Measurements from ENCODE around the gene ELF1.
"Not testable (repeated sequence)": the region's sequence is repeated elsewhere in the genome, so short reads cannot be mapped to it uniquely, and the experiment has no call there.

ELF1 gene

DNA sequence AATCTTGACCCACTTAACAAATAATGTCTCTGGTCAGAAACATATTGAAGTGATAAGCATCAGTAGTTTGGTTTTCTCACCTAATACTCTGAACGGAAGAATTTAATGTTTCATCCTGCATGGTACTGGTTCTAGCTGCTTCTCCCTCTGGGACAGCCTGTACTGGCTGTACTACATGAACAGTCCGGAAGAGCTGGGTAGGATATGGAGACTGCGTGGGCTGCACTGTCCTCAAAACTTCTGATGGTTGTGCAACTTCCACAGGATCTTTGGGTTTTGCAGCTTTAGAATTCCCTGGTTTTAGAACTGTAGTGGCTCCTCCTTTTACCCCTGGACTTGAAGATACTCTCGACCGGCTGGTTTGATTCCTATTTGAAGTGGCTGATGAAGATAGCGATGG, 78.3 kb downstream of the ELF1 start:
- H3K4me3 ChIP-seq (ENCODE audit: low read length) = no peak overlapping the region
- no peak for TF ChIP-seq ZNF274 (IDR thresholded peaks at IDR 0.05; ENCODE audit: low read depth, low read length)

DNA sequence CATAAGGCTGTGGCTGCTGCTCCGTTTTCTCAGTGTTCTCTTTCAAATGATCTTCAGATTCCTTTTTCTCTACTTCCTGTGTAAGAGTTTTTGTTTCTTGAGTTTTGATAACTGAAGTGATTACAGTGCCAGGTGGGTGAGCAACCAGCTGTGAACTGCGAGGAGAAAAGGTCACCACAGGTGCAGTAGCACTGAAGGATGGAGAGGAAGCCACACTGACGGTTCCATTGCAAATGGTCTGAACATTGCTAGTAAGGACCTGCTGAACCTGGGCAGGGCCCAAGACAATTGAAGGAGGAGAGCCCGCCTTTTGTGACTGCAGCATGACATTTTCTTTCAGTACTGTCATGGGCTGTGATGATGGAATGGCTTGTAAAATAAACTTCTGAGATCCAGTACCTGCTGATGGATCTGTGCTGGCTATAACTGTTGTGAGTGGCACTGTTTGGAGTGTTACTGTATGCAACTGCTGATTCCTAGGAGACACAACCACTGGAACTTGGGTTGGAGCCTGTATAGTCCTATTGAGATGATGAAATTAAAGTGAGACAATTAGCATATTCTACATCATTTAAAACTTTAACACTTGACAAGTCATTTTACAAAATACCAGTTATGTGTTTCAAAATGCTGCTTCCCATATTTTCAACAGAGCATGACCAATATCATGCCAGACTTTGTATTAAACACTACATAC, 85.5 kb downstream of the ELF1 start:
- H3K4me3 ChIP-seq (ENCODE audit: low read length) = no peak overlapping the region
- no peak for TF ChIP-seq ZNF274 (IDR thresholded peaks at IDR 0.05; ENCODE audit: low read depth, low read length)

- TF ChIP-seq ZNF274 (IDR thresholded peaks at IDR 0.05; ENCODE audit: low read depth, low read length) = no peak
- no peak overlapping the region for H3K4me3 ChIP-seq (ENCODE audit: low read length)
These were observed 86.9 kb downstream of the ELF1 start for GRCh38 chr13:40932252-40932651.

GRCh38 chr13:40931719-40932118, 87.4 kb downstream of the ELF1 start:
- no peak overlapping the region for H3K4me3 ChIP-seq (ENCODE audit: low read length)
- no peak for TF ChIP-seq ZNF274 (IDR thresholded peaks at IDR 0.05; ENCODE audit: low read depth, low read length)

DNA sequence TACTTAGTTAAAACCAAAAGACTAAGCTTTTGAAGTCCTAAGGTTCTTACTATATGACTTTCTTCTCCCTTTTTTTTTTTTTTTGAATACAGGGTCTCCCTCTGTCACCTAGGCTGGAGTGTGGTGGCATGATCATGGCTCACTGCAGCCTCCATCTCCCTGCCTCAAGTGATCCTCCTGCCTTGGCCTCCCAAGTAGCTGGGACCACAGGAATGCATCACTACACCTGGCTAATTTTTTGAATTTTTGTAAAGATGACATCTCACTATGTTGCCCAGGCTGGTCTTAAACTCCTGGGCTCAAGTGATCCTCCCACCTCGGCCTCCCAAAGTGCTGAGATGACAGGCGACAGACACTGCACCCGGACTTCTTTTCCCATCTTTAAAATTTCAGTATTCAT, 89.2 kb downstream of the ELF1 start:
- not testable (repeated sequence) for H3K4me3 ChIP-seq (ENCODE audit: low read length)

- TF ChIP-seq ZNF274 (IDR thresholded peaks at IDR 0.05; ENCODE audit: low read depth, low read length) = no peak
- no peak overlapping the region for H3K4me3 ChIP-seq (ENCODE audit: low read length)
These were observed 90.1 kb downstream of the ELF1 start for GRCh38 chr13:40928980-40929379.

DNA sequence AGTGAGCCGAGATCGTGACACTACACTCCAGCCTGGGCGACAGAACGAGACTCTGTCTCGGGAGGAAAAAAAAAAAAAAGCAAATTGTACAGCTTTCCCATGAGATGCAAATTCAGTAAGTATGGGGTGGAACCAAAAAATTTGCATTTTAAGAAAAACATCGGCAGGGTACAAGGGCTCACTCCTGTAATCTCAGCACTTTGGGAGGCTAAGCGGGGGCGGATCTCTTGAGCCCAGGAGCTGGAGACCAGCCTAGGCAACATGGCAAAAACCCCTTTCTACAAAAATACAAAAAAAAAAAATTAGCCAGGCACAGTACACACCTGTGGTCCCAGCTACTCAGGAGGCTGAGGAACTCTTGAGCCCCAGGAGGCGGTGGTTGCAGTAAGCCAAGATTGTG, 91.2 kb downstream of the ELF1 start:
- TF ChIP-seq ZNF274 (IDR thresholded peaks at IDR 0.05; ENCODE audit: low read depth, low read length) = no peak
- no peak overlapping the region for H3K4me3 ChIP-seq (ENCODE audit: low read length)

- no peak for TF ChIP-seq ZNF274 (IDR thresholded peaks at IDR 0.05; ENCODE audit: low read depth, low read length)
- H3K4me3 ChIP-seq (ENCODE audit: low read length) = no peak overlapping the region
These were observed 95.2 kb downstream of the ELF1 start for GRCh38 chr13:40923867-40924266.

GRCh38 chr13:40922437-40923040, 96.6 kb downstream of the ELF1 start:
- no peak overlapping the region for H3K4me3 ChIP-seq (ENCODE audit: low read length)
- TF ChIP-seq ZNF274 (IDR thresholded peaks at IDR 0.05; ENCODE audit: low read depth, low read length) = no peak

DNA sequence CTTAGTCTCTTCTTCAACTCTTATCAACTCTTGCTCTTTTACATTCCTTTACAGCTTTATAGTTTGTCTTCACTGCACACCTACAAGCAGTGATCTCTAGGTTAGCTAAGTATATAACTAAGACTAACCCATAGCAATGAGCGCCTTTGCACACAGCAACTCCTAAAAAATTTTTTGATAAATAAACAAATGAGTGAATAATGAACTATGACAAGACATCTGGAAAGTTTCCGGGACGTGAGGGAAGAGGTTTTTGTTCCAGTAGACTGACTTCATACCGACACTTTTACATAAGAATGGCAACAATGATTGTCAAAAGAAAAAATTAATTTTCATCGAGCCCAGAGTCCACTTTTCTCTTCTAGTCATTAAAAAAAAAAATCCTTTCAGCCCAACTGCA, 98.3 kb downstream of the ELF1 start:
- peak overlapping the region; percentile 83 for H3K4me3 ChIP-seq (ENCODE audit: low read length)
- TF ChIP-seq ZNF274 (IDR thresholded peaks at IDR 0.05; ENCODE audit: low read depth, low read length) = no peak

DNA sequence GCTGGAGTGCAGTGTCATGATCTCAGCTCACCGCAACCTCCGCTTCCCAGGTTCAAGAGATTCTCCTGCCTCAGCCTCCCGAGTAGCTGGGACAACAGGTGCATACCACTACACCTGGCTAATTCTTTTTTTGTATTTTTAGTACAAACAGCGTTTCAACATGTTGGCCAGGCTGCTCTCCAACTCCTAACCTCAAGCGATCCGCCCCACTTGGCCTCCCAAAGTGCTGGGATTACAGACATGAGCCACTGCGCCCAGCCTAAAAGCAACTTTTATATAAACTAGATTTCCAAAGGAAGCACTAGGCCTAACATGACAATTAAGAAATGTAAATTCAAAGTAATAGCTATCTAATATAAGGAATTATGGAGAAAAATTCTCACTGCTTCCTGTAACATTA, 99.2 kb downstream of the ELF1 start:
- not testable (repeated sequence) for H3K4me3 ChIP-seq (ENCODE audit: low read length)

- H3K4me3 ChIP-seq (ENCODE audit: low read length) = no peak overlapping the region
- no peak for TF ChIP-seq ZNF274 (IDR thresholded peaks at IDR 0.05; ENCODE audit: low read depth, low read length)
These were observed 102.7 kb downstream of the ELF1 start for GRCh38 chr13:40916207-40916998.

DNA sequence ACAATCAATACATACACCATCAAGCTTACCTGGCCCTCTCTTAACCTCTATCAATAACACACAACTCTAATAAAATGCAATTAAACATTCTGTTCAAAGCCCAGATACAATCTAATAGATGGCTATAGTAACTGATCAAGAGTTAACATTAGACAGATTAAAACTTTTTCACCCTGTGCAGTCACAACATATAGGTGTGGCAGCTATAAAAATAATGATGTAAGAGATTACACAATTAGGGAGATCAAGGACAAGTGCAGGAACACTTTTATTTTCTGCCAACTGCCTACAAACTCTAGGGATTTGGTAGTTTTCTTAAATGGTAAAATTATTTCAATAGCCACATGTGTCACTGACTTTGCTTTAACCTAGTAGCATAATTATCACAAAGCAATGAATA, 104.3 kb downstream of the ELF1 start:
- H3K4me3 ChIP-seq (ENCODE audit: low read length) = not testable (repeated sequence)

GRCh38 chr13:40911341-40911740, 107.8 kb downstream of the ELF1 start:
- no peak for TF ChIP-seq ZNF274 (IDR thresholded peaks at IDR 0.05; ENCODE audit: low read depth, low read length)
- no peak overlapping the region for H3K4me3 ChIP-seq (ENCODE audit: low read length)

DNA sequence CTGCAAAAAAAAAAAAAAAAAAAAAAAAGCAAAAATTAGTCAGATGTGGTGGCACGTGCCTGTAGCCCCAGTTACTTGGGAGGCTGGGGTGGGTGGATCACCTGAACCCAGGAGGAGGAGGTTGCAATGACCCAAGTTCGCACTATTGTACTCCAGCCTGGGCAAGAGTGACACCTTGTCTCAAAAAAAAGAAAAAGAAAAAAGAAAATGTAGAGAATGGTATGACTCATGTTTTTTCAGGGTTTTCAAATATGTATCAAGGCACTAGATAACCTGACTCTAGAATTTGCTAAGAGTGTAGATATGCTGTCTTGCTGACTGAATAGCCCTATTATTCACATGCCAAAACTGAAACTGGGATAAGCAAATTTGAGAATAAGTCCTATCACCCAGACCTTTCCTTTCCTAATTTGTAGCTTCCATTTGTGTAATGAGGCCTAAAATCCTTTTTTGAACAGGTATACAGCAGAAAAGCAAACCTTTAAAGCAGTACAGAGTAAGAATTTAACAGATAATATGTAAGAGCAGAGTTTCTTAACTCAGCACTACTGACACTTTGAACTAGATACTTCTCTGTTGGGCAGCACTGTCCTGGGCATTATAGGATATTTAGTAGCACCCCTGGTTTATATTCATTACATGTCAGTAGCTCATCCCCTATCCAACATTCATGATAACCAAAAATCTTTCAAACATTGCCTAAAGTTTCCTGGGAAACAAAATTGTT, 108.6 kb downstream of the ELF1 start:
- TF ChIP-seq ZNF274 (IDR thresholded peaks at IDR 0.05; ENCODE audit: low read depth, low read length) = no peak

DNA sequence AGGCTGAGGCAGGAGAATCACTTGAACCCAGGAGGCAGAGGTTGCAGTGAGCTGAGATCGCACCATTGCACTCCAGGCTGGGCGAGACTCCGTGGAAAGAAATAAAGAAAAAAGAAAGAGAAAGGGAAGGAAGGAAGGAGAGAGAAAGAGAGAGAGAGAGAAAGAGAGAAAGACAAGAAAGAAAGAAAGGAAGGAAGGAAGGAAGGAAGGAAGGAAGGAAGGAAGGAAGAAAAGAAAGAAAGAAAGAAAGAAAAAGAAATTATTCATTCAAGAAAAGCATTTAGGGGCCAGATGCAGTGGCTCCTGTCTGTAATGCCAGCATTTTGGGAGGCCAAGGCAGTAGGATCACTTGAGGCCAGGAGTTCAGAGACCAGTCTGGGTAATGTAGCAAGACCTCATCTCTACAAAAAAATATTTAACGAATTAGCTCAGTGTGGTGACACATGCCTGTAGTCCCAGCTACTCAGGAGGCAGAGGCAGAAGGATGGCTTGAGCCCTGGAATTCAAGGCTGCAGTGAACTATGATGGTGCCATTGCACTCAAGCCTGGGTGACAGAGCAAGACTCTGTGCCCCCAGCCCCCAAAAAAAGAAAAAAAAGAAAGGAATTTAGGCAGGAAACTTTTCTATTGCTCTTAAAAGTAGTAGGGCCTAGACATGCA, 109.4 kb downstream of the ELF1 start:
- not testable (repeated sequence) for H3K4me3 ChIP-seq (ENCODE audit: low read length)

More for the DNA sequence above, 108.6 kb downstream of the ELF1 start:
- H3K4me3 ChIP-seq (ENCODE audit: low read length) = no peak overlapping the region
